Muscle of leg (tissue), 11 donors: ENCODE data around the gene TEDC2. TPM values are rescaled to one million over a fixed set of nuclear protein-coding genes. Genes with fewer than 3 reads are reported as not detected.

ENCODE experiments used
- DNase-seq: peaks from one replicate; pipeline ENCODE4 v3.0.0; 2013
- H3K27ac ChIP-seq: one replicate; pipeline ENCODE4 v1.5.1; 2013; ENCODE audit warnings: mild to moderate bottlenecking, low read length, control low read depth
- H3K27me3 ChIP-seq: one replicate; pipeline ENCODE4 v1.6.1; 2013; ENCODE audit warnings: low read length; ENCODE audit not compliant: control insufficient read depth, insufficient read depth
- H3K36me3 ChIP-seq: one replicate; pipeline ENCODE4 v1.6.1; 2013; ENCODE audit warnings: low read length; ENCODE audit not compliant: control insufficient read depth, insufficient read depth
- H3K4me1 ChIP-seq: one replicate; pipeline ENCODE4 v1.6.1; 2013; ENCODE audit warnings: low read length; ENCODE audit not compliant: control insufficient read depth, insufficient read depth
- H3K4me3 ChIP-seq: one replicate; pipeline ENCODE4 v1.5.1; 2013; ENCODE audit warnings: low read length, control low read depth
- H3K9me3 ChIP-seq: replicated peaks from 2 replicates; pipeline ENCODE4 v1.6.1; 2013; ENCODE audit warnings: low read depth, low read length; ENCODE audit not compliant: control insufficient read depth
- WGBS: methylation state at CpG from one replicate; pipeline ENCODE4 v1.1.5; 2013; ENCODE audit warnings: missing lambda C conversion rate; ENCODE audit not compliant: insufficient coverage; 5-methylcytosine and 5-hydroxymethylcytosine counted together
- polyA plus RNA-seq, 8 donors: library from polyadenylated mRNA; unstranded; fragments of 120-200 nt; gene quantifications; one replicate each; pipeline versions ENCODE4 v1.2.1 to v1.2.3, GENCODE V29; 2013; ENCODE audit warnings: inconsistent platforms in 1 of 8, low replicate concordance in 1 of 8; ENCODE audit not compliant: insufficient read length in 8 of 8, insufficient read depth in 1 of 8
- total RNA-seq: library from RNA; stranded (reverse); fragments of 120-200 nt; gene quantifications from one replicate; pipeline ENCODE4 v1.2.4, GENCODE V29; 2013

TEDC2 gene
- total and polyA plus RNA-seq, 9 donors, result 4.4 to 6.6 (median 5.4) TPM

DNA sequence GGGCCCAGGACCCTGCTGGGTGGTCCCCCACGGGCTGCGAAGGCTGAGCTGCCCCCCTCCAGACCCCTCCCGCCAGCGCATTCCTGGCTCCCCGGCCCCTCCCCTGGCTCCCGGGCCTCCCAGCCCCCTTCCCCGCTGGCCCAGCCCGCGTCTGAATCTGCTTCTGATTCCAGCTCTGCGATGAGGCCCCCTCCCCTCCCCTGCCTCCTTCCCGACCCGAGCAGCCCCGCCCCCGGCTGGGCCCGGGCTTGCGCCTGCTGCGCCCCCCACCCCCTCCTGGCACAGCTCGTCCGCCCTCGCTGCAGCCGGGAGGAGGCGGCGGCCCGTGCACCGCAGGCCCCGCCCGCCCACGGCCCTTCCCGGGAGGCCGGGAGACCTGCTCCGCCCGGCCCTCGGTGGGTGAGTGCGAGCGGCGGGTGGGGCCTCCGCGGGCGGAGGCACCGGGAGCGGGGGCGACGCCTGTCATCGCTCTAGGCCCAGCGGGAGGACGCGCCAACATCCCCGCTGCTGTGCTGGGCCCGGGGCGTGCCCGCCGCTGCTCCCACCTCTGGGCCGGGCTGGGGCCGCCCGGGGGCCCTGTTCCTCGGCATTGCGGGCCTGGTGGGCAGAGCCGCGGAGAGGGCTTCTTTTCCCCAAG, 11.2 kb downstream of the TEDC2 start, which contains the start of gene NTN3:
Gene NTN3, plus strand, starts transcription at position 282 of the 637 bp plus-strand sequence. CDS start 405 bp downstream, outside the sequence.
- Histone ChIP-seq H3K9me3 (no peaks in the 10 kb centered on the region), H3K27ac (peak within 1 kb of the TSS; percentile 71), H3K4me3 (peak within 1 kb of the TSS; percentile 17), H3K27me3 (peaks cover 29% of the 10 kb centered on the region), H3K36me3 (no peaks in the 10 kb centered on the region), H3K4me1 (peaks cover 63% of the 10 kb centered on the region)
- WGBS, result under 1% methylated on average over 52 of the region's 59 CpGs
- DNase-seq, result peak; percentile 87

DNA sequence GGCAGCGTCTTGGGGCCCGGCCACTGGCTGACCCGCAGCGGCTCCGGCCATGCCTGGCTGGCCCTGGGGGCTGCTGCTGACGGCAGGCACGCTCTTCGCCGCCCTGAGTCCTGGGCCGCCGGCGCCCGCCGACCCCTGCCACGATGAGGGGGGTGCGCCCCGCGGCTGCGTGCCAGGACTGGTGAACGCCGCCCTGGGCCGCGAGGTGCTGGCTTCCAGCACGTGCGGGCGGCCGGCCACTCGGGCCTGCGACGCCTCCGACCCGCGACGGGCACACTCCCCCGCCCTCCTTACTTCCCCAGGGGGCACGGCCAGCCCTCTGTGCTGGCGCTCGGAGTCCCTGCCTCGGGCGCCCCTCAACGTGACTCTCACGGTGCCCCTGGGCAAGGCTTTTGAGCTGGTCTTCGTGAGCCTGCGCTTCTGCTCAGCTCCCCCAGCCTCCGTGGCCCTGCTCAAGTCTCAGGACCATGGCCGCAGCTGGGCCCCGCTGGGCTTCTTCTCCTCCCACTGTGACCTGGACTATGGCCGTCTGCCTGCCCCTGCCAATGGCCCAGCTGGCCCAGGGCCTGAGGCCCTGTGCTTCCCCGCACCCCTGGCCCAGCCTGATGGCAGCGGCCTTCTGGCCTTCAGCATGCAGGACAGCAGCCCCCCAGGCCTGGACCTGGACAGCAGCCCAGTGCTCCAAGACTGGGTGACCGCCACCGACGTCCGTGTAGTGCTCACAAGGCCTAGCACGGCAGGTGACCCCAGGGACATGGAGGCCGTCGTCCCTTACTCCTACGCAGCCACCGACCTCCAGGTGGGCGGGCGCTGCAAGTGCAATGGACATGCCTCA, 12.0 kb downstream of the TEDC2 start:
- 25% methylated on average over 61 of the region's 61 CpGs for WGBS
- Histone ChIP-seq H3K9me3 (no peaks in the 10 kb centered on the region), H3K4me1 (peaks cover 65% of the 10 kb centered on the region), H3K27ac (peak overlapping the region; percentile 35), H3K36me3 (no peaks in the 10 kb centered on the region), H3K4me3 (peak overlapping the region; percentile 17), H3K27me3 (peaks cover 29% of the 10 kb centered on the region)
- DNase-seq, result no peak

DNA sequence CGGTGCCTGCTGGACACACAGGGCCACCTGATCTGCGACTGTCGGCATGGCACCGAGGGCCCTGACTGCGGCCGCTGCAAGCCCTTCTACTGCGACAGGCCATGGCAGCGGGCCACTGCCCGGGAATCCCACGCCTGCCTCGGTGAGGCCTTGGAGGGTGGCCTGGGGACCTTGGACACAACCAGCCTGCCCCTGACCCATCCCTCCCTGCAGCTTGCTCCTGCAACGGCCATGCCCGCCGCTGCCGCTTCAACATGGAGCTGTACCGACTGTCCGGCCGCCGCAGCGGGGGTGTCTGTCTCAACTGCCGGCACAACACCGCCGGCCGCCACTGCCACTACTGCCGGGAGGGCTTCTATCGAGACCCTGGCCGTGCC, 12.6 kb downstream of the TEDC2 start:
- WGBS, result 91% methylated on average over 27 of the region's 27 CpGs
- Histone ChIP-seq H3K36me3 (no peaks in the 10 kb centered on the region), H3K27ac (no peak overlapping the region), H3K4me3 (no peak overlapping the region), H3K4me1 (peaks cover 59% of the 10 kb centered on the region), H3K9me3 (no peaks in the 10 kb centered on the region), H3K27me3 (peaks cover 29% of the 10 kb centered on the region)
- DNase-seq, result no peak

DNA sequence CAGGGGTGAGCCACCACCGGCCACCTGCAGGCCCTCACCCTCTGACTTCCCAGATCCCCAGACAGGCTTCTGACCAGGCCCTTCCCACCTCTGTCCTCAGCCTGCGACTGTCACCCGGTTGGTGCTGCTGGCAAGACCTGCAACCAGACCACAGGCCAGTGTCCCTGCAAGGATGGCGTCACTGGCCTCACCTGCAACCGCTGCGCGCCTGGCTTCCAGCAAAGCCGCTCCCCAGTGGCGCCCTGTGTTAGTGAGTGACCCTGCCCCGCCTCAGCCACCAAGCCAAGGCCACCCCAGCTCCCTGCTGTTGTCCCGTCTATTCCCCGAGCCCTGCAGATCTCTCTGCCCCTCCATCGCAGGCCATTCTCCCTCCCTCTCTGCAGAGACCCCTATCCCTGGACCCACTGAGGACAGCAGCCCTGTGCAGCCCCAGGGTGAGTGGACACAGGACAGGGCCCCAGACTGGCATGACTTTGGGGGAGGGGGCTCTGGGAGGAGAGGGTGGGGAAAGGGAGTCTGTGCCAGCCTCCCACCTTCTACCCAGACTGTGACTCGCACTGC, 13.1 kb downstream of the TEDC2 start:
- no peak for DNase-seq
- Histone ChIP-seq H3K27me3 (peaks cover 29% of the 10 kb centered on the region), H3K36me3 (no peaks in the 10 kb centered on the region), H3K27ac (no peak overlapping the region), H3K4me3 (no peak overlapping the region), H3K9me3 (no peaks in the 10 kb centered on the region), H3K4me1 (peaks cover 62% of the 10 kb centered on the region)
- WGBS, result 80% methylated on average over 11 of the region's 14 CpGs

DNA sequence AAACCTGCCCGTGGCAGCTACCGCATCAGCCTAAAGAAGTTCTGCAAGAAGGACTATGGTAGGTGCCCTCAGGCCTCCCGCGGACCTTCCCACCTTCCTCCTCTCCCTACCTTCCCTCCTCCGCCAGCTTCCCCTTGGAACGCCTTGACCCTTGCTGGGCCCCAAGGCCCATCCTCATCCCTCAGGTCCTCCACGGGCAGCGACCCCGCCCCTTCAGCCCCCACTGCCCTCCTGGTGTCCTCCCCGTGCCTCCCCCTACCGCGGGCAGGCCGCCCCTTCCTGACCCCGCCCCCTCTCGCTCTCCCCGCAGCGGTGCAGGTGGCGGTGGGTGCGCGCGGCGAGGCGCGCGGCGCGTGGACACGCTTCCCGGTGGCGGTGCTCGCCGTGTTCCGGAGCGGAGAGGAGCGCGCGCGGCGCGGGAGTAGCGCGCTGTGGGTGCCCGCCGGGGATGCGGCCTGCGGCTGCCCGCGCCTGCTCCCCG, 13.6 kb downstream of the TEDC2 start:
- DNase-seq, result no peak
- peaks cover 29% of the 10 kb centered on the region for H3K27me3 ChIP-seq
- peaks cover 62% of the 10 kb centered on the region for H3K4me1 ChIP-seq
- 3% methylated on average over 49 of the region's 49 CpGs for WGBS
- H3K36me3 ChIP-seq, result no peaks in the 10 kb centered on the region
- H3K9me3 ChIP-seq, result no peaks in the 10 kb centered on the region
- H3K4me3 ChIP-seq, result no peak overlapping the region
- H3K27ac ChIP-seq, result no peak overlapping the region

DNA sequence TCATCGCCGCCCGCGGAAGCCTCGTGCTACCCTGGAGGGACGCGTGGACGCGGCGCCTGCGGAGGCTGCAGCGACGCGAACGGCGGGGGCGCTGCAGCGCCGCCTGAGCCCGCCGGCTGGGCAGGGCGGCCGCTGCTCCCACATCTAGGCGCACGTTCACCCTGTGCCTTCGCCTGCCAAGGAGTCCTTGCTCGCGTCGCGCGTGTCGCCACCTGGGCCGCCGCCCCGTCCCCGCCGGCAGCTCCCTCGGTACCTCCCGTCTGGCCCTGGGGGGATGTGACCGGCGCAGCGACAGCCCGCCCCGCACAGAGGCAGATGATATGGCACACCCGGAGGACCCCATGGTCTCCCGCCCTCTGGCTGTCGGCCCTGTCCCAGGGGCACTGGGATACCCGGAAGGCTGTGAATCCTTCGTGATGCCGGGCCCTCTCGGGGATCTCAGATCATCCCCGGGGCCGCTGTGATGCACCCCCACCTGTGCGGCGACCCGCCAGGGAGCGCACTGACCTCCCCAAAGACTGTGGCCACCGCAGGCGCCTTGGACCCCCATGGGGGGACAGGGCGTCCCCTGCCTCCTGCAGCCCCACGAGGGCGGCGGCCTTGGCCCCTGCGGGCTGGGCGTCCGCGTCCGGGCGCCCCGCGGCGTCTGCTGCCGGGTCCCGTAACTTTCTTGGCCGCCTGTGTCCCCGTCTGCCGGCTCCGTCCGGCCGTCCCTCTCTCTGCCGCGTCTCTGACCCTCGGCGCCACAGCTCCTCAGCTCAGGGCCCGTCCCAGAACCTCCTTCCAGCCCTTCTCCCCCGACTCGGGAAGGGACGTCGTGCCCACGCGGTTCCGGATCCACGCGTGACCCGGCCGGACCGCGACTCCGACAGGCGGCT, 14.3 kb downstream of the TEDC2 start:
- H3K4me1 ChIP-seq, result peaks cover 55% of the 10 kb centered on the region

DNA sequence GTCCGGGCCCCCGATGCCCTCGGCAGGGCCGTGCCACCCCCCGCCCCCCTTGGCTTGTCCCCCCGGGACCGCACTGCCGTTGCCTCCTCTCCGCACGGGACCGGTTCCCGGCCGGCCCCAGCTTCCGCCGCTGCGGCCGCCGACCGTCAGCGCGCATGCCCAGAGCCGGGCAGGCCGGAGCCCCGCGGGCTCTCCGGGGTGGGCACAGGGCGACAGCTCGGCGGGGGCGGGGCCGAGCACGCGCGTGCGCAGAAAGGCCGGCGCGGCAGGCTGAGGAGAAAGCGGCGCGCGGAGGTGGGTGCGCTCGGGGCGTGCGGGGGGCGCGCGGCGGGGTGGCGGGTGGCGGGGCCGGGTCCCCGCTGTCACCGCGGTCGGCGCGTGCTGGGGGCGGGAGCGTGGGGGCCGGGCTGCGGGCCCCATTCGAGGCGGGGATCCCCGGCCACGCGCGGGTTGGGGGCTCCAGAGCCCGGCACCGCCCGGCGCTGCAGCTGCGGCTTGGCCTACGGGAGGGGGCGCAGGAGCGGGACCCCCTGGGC, 15.0 kb downstream of the TEDC2 start, which contains the start of gene TBC1D24:
Gene TBC1D24, plus strand, starts transcription at position 251 of the 536 bp plus-strand sequence. CDS start 21,022 bp downstream, outside the sequence.
- peaks cover 48% of the 10 kb centered on the region for H3K4me1 ChIP-seq
- peaks cover 20% of the 10 kb centered on the region for H3K27me3 ChIP-seq
- DNase-seq, result peak; percentile 95
- no peaks in the 10 kb centered on the region for H3K9me3 ChIP-seq
- no peaks in the 10 kb centered on the region for H3K36me3 ChIP-seq
- peak within 1 kb of the TSS; percentile 71 for H3K27ac ChIP-seq
- H3K4me3 ChIP-seq, result peak within 1 kb of the TSS; percentile 62
- 0% methylated on average over 77 of the region's 77 CpGs for WGBS

More for the DNA sequence above, 14.3 kb downstream of the TEDC2 start:
- no peaks in the 10 kb centered on the region for H3K9me3 ChIP-seq
- peak; percentile 64 for DNase-seq
- peak overlapping the region; percentile 62 for H3K4me3 ChIP-seq
- no peaks in the 10 kb centered on the region for H3K36me3 ChIP-seq
- peaks cover 25% of the 10 kb centered on the region for H3K27me3 ChIP-seq
- under 1% methylated on average over 100 of the region's 100 CpGs for WGBS
- peak overlapping the region; percentile 71 for H3K27ac ChIP-seq

DNA sequence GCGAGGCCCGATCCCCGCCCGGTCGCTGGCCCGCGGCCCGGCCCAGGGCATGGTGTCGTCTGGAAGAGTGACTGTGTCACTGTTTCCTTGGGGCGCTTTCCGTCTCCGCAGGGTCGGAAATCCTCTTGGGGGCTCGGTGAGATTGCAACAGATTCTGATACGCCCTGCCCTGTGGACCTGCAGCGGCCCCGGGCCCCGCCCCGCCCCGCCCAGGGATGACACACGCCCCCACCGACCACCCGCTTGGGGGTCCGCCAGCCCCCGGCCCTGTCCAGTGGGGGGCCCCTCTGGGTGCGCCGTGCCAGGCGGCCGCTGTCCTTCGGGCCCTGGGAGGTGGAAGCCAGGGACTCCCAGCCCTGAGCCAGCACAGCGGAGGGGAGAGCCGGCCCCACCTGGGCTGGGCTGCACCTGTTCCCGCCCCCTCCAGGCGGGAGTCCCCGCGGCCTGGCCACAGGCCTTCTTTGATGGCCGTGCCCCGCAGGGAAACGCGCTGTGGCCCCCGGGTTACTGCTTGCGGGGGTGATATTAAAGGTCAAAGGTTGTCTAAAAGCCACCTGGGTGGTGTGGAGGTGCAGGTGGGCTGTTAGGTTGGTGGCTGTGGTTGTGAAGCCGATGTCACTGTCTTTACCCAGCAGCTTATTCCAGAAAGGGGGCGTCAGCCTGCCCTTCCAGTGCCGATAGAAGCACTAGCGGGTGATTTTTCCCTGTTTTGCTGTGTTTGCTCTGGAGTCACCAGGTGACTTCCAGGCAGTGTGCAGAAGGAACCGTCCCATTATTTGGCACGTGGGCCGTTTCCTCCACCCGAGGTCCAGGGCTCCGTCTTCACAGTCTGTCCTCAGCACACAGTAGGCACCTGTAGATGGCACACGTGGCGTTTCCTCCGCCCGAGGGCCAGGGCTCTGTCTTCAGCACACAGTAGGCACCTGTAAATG, 15.8 kb downstream of the TEDC2 start:
- Histone ChIP-seq H3K4me1 (peaks cover 42% of the 10 kb centered on the region), H3K9me3 (no peaks in the 10 kb centered on the region), H3K27me3 (peaks cover 18% of the 10 kb centered on the region), H3K27ac (no peak overlapping the region), H3K4me3 (peak overlapping the region; percentile 48), H3K36me3 (no peaks in the 10 kb centered on the region)
- no peak for DNase-seq
- WGBS, result 10% methylated on average over 52 of the region's 55 CpGs
